ENCODE measurements around the gene BAG2. TPM values are rescaled to one million over a fixed set of nuclear protein-coding genes. Genes with fewer than 3 reads are reported as not detected.
A peak's percentile ranks its signal among the peaks of the same experiment; 100 is the strongest.

BAG2 gene
- total RNA-seq, 1 donor: 17.7 TPM

DNA sequence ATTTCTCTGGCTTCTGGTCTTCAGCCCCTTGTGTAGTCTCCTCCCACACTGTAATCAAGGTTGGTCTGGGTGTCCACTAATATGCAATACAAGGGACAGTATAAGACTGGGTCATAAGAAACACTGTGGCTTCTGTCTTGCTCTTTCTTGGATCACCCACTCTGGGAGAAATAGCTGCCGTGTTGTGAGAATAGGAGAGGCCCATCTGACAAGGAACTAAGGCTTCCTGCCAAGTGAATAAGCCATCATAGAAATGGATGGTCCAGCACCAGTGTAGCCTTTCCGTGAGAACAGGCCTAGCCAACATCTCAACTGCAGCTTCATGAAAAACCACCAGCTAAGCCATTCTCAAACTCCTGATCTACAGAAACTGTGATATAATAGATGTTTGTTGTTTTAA, 23.3 kb downstream of the BAG2 start:
- Histone ChIP-seq H3K4me1 (ENCODE audit: insufficient read depth, low read length) (peaks cover 4% of the 10 kb centered on the region), H3K36me3 (ENCODE audit: insufficient read depth, low read length) (peaks cover 58% of the 10 kb centered on the region), H3K79me2 (ENCODE audit: insufficient read depth, low read length) (peaks cover 45% of the 10 kb centered on the region), H3K27me3 (ENCODE audit: insufficient read depth, low read length) (no peaks in the 10 kb centered on the region), H4K20me1 (ENCODE audit: insufficient read depth, low read length) (no peaks in the 10 kb centered on the region), H3K4me3 (ENCODE audit: insufficient read depth, low read length) (no peak overlapping the region), H3K27ac (ENCODE audit: low read depth, low read length) (no peak overlapping the region), H3K9me3 (ENCODE audit: low read depth, low read length) (no peaks in the 10 kb centered on the region), H3K4me2 (ENCODE audit: insufficient read depth, low read length) (no peak overlapping the region), H2AFZ (ENCODE audit: low read length) (no peak overlapping the region)
- TF ChIP-seq CTCF (IDR thresholded peaks at IDR 0.05; ENCODE audit: extremely low read depth, low read depth, low read length): no peak
- DNase-seq (ENCODE audit: insufficient read length, low spot score, missing footprints): no peak

- H2AFZ ChIP-seq (ENCODE audit: low read length): no peak overlapping the region
- TF ChIP-seq CTCF (IDR thresholded peaks at IDR 0.05; ENCODE audit: extremely low read depth, low read depth, low read length): no peak
- DNase-seq (ENCODE audit: insufficient read length, low spot score, missing footprints): no peak
- H3K27ac ChIP-seq (ENCODE audit: low read depth, low read length): peak overlapping the region; percentile 43
- H3K4me2 ChIP-seq (ENCODE audit: insufficient read depth, low read length): no peak overlapping the region
- peaks cover 70% of the 10 kb centered on the region for H3K79me2 ChIP-seq (ENCODE audit: insufficient read depth, low read length)
- no peaks in the 10 kb centered on the region for H4K20me1 ChIP-seq (ENCODE audit: insufficient read depth, low read length)
- no peaks in the 10 kb centered on the region for H3K27me3 ChIP-seq (ENCODE audit: insufficient read depth, low read length)
- H3K36me3 ChIP-seq (ENCODE audit: insufficient read depth, low read length): peaks cover 26% of the 10 kb centered on the region
- no peak overlapping the region for H3K4me3 ChIP-seq (ENCODE audit: insufficient read depth, low read length)
- no peaks in the 10 kb centered on the region for H3K9me3 ChIP-seq (ENCODE audit: low read depth, low read length)
- peaks cover 4% of the 10 kb centered on the region for H3K4me1 ChIP-seq (ENCODE audit: insufficient read depth, low read length)
Observed at GRCh38 chr6:57198926-57199636, 27.0 kb downstream of the BAG2 start.

GRCh38 chr6:57201718-57202117, 29.6 kb downstream of the BAG2 start:
- Histone ChIP-seq H3K27me3 (ENCODE audit: insufficient read depth, low read length) (no peaks in the 10 kb centered on the region), H3K36me3 (ENCODE audit: insufficient read depth, low read length) (peaks cover 36% of the 10 kb centered on the region), H3K9me3 (ENCODE audit: low read depth, low read length) (no peaks in the 10 kb centered on the region), H3K4me3 (ENCODE audit: insufficient read depth, low read length) (no peak overlapping the region), H3K4me2 (ENCODE audit: insufficient read depth, low read length) (no peak overlapping the region), H3K27ac (ENCODE audit: low read depth, low read length) (no peak overlapping the region), H3K79me2 (ENCODE audit: insufficient read depth, low read length) (peaks cover 82% of the 10 kb centered on the region), H4K20me1 (ENCODE audit: insufficient read depth, low read length) (no peaks in the 10 kb centered on the region), H3K4me1 (ENCODE audit: insufficient read depth, low read length) (peaks cover 15% of the 10 kb centered on the region), H2AFZ (ENCODE audit: low read length) (no peak overlapping the region)
- no peak for TF ChIP-seq CTCF (IDR thresholded peaks at IDR 0.05; ENCODE audit: extremely low read depth, low read depth, low read length)
- no peak for DNase-seq (ENCODE audit: insufficient read length, low spot score, missing footprints)

GRCh38 chr6:57205550-57206328, 33.6 kb downstream of the BAG2 start:
- Histone ChIP-seq H3K4me3 (ENCODE audit: insufficient read depth, low read length) (no peak overlapping the region), H3K27ac (ENCODE audit: low read depth, low read length) (peak overlapping the region; percentile 49), H3K9me3 (ENCODE audit: low read depth, low read length) (no peaks in the 10 kb centered on the region), H2AFZ (ENCODE audit: low read length) (no peak overlapping the region), H3K4me2 (ENCODE audit: insufficient read depth, low read length) (no peak overlapping the region), H4K20me1 (ENCODE audit: insufficient read depth, low read length) (peaks cover 6% of the 10 kb centered on the region), H3K79me2 (ENCODE audit: insufficient read depth, low read length) (peaks cover 91% of the 10 kb centered on the region), H3K27me3 (ENCODE audit: insufficient read depth, low read length) (no peaks in the 10 kb centered on the region), H3K36me3 (ENCODE audit: insufficient read depth, low read length) (peaks cover 16% of the 10 kb centered on the region), H3K4me1 (ENCODE audit: insufficient read depth, low read length) (peaks cover 22% of the 10 kb centered on the region)
- no peak for TF ChIP-seq CTCF (IDR thresholded peaks at IDR 0.05; ENCODE audit: extremely low read depth, low read depth, low read length)
- no peak for DNase-seq (ENCODE audit: insufficient read length, low spot score, missing footprints)

All from osteoblast (primary cell).